RWPE2 (cell line): ENCODE data around the gene AMACR.
A peak's percentile ranks its signal among the peaks of the same experiment; 100 is the strongest.

Experiments
- ATAC-seq: fragments of 200-7000 bp; cut with Tn5 transposase; 3 replicates; pipeline ENCODE4 v1.9.1; 2021; ENCODE audit warnings: low read depth
- DNase-seq: peaks from one replicate; pipeline ENCODE4 v3.0.0-alpha.2; 2020; ENCODE audit warnings: low spot score
- H3K27ac ChIP-seq: fragments of 450-650 bp; 2 replicates; pipeline ENCODE4 v1.5.1; 2017; ENCODE audit warnings: mild to moderate bottlenecking; ENCODE audit not compliant: poor library complexity, severe bottlenecking
- H3K27me3 ChIP-seq: fragments of 250-450 bp; sonication (Bioruptor Pico); 2 replicates; pipeline ENCODE4 v1.5.1; 2021; ENCODE audit warnings: mild to moderate bottlenecking, moderate library complexity; ENCODE audit not compliant: insufficient read depth, poor library complexity, severe bottlenecking
- H3K36me3 ChIP-seq: fragments of 250-450 bp; sonication (Bioruptor Pico); 2 replicates; pipeline ENCODE4 v1.5.1; 2020; ENCODE audit warnings: low read depth, mild to moderate bottlenecking, moderate library complexity
- H3K4me1 ChIP-seq: fragments of 250-450 bp; sonication (Bioruptor Pico); 2 replicates; pipeline ENCODE4 v1.5.1; 2021; ENCODE audit warnings: mild to moderate bottlenecking, moderate library complexity; ENCODE audit not compliant: insufficient read depth, poor library complexity, severe bottlenecking
- H3K4me3 ChIP-seq: fragments of 250-450 bp; sonication (Bioruptor Pico); 2 replicates; pipeline ENCODE4 v1.5.1; 2021; ENCODE audit warnings: mild to moderate bottlenecking, moderate library complexity; ENCODE audit not compliant: severe bottlenecking
- H3K9me3 ChIP-seq: fragments of 250-450 bp; sonication (Bioruptor Pico); 2 replicates; pipeline ENCODE4 v1.5.1; 2021; ENCODE audit warnings: mild to moderate bottlenecking, moderate library complexity; ENCODE audit not compliant: severe bottlenecking
- TF ChIP-seq, protein P1 (sequence below): fragments of 450-650 bp; IDR thresholded peaks from one replicate; pipeline ENCODE4 v1.5.1; 2017; ENCODE audit warnings: mild to moderate bottlenecking, moderate library complexity; ENCODE audit not compliant: poor library complexity, severe bottlenecking

Gene AMACR

DNA sequence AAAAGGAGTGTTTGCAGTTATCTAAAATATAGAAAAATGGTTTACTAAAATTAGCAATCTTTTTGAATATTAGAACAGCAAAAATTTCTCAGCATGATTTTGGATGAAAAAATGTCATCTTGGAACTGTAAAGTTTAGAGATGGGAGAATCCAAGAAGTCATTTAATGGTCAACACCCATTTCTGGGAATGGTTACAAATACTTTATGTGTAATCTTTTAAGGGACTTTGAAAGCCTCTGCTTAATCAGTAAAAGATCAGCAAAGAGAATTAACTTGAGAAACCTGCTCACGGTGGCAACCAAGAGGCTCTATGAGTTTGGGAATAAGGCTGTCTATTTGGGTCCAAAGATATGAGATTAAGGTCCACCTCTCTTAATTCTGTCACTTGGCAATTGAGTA, 22.2 kb upstream of the AMACR start:
- ATAC-seq, result no peak
- Histone ChIP-seq H3K9me3 (no peaks in the 10 kb centered on the region), H3K4me3 (no peak overlapping the region), H3K36me3 (no peaks in the 10 kb centered on the region), H3K27ac (no peak overlapping the region), H3K27me3 (no peaks in the 10 kb centered on the region), H3K4me1 (no peaks in the 10 kb centered on the region)
- TF ChIP-seq, protein P1, sequence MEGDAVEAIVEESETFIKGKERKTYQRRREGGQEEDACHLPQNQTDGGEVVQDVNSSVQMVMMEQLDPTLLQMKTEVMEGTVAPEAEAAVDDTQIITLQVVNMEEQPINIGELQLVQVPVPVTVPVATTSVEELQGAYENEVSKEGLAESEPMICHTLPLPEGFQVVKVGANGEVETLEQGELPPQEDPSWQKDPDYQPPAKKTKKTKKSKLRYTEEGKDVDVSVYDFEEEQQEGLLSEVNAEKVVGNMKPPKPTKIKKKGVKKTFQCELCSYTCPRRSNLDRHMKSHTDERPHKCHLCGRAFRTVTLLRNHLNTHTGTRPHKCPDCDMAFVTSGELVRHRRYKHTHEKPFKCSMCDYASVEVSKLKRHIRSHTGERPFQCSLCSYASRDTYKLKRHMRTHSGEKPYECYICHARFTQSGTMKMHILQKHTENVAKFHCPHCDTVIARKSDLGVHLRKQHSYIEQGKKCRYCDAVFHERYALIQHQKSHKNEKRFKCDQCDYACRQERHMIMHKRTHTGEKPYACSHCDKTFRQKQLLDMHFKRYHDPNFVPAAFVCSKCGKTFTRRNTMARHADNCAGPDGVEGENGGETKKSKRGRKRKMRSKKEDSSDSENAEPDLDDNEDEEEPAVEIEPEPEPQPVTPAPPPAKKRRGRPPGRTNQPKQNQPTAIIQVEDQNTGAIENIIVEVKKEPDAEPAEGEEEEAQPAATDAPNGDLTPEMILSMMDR, result no peak
- DNase-seq, result no peak

DNA sequence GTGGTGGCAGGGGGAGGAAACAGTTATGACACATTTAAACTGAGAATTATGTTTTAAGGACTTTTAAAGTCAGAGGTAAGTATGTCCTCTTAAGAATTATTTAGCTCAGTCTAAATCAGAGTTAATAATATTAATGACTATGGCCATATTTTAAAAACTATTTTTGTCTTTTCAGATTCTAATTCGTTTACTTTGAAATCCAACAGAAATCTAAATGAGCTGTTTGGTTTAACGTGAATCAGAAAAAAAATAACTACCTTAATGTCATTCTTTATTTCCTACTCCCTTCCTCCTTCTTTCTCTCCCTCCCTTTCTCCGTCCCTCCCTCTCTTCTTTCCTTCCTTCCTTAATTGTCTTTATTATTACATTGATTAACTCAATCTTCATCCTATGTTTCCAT, 20.5 kb upstream of the AMACR start:
- TF ChIP-seq, protein P1, result no peak
- no peak for ATAC-seq

DNA sequence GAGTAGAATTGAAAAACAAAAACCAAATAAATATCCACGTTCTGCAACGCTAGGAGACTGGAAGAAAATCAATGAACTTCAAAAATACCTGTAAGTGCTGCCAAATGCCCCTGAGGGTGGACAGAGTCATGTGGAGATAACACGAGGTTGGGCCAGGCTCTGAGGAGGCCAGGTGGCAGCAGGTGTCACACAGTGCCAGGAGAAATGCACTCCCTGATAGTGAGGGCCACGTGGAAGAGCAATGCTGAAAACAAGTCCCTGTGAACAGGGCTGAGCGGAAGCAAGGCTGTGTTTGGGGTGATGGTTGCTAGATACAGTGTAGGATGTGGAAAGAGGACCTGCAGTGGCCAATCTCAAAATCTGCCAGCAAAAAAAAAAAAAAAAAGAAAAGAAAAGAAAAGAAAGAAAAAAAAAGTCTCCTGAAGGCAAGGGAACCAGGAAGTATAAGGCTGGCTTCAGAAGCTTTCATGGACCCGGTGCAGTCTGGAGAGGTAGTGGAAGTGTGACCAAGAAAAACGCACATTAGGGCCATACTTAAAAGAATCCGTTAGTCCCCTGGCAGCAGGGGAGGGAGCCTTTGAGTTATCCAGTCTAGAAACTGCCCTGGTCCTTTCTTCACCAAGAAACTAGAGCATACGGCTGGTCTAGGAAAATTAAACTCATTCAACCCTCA, 18.4 kb upstream of the AMACR start:
- Histone ChIP-seq H3K27me3 (no peaks in the 10 kb centered on the region), H3K4me3 (no peak overlapping the region), H3K4me1 (no peaks in the 10 kb centered on the region), H3K36me3 (no peaks in the 10 kb centered on the region), H3K27ac (no peak overlapping the region), H3K9me3 (no peaks in the 10 kb centered on the region)
- DNase-seq, result no peak
- TF ChIP-seq, protein P1, result no peak
- no peak for ATAC-seq

More for the DNA sequence above, 20.5 kb upstream of the AMACR start:
- no peaks in the 10 kb centered on the region for H3K4me1 ChIP-seq
- no peak overlapping the region for H3K27ac ChIP-seq
- H3K36me3 ChIP-seq, result no peaks in the 10 kb centered on the region
- H3K9me3 ChIP-seq, result no peaks in the 10 kb centered on the region
- H3K4me3 ChIP-seq, result no peak overlapping the region
- DNase-seq, result no peak
- no peaks in the 10 kb centered on the region for H3K27me3 ChIP-seq

DNA sequence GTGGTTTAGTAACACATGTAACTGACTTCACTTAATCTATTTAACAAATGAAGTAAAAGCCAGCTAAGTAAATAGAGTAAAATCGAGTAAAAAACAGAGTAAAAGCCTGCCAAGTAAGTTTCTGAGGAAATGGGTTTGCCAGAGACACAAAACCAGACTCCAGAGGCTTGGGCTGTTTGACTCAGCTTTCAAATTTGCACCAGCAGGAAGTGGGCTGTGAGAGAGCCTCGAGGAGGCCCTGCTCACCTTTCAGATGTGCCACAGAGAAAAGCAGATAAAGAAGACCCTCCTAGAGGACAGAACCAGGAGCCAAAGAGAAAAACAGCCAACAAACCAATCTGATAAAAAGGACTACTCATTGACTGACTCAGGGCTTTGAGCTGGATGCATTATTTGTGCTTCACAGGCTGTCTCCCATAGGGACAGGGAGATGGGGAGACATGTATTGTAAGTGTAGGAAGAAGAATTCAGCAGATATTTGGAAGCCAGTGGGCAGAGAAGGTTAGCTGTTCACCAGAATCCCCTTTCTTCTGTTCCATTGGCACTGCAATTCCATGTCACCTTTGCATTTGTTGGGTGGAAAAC, 14.4 kb upstream of the AMACR start:
- H3K4me1 ChIP-seq, result no peaks in the 10 kb centered on the region
- H3K27ac ChIP-seq, result no peak overlapping the region
- no peaks in the 10 kb centered on the region for H3K27me3 ChIP-seq
- DNase-seq (no peak), ATAC-seq (peak; percentile 64; the same call in 2 of the 3 replicates)
- no peak overlapping the region for H3K4me3 ChIP-seq
- H3K9me3 ChIP-seq, result no peaks in the 10 kb centered on the region
- TF ChIP-seq, protein P1, result no peak
- no peaks in the 10 kb centered on the region for H3K36me3 ChIP-seq

DNA sequence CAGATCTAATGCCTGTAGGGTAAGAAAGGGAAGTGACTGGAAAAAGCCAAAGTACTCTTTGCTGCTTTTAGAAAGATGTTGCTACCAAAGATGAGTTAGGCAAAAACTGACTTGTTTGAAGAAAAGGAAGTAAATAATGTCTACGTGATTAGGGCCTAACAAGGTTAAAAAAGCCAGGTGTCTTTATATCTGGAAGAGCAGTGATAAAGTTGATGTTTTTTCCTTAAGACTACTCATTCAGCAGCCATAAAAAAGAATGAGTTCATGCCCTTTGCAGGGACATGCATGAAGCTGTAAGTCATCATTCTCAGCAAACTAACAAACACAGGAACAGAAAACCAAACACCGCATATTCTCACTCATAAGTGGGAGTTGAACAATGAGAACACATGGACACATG, 13.5 kb upstream of the AMACR start:
- TF ChIP-seq, protein P1, result no peak
- Histone ChIP-seq H3K4me1 (no peaks in the 10 kb centered on the region), H3K9me3 (no peaks in the 10 kb centered on the region), H3K36me3 (no peaks in the 10 kb centered on the region), H3K27me3 (no peaks in the 10 kb centered on the region), H3K27ac (no peak overlapping the region), H3K4me3 (no peak overlapping the region)
- DNase-seq (no peak), ATAC-seq (no peak)
